Stimulated activated naive CD8-positive, alpha-beta T cell treated with anti-CD3 and anti-CD28 coated beads, Interleukin-15, amount 100 ng/mL, for 72 hours (primary cell): ENCODE measurements around the gene CDC6.
A peak's percentile ranks its signal among the peaks of the same experiment; 100 is the strongest.

Source experiments
- ATAC-seq: fragments of 150-1000 bp; cut with Tn5 transposase; 2 replicates; pipeline ENCODE4 v1.10.0; 2021; ENCODE audit warnings: mild to moderate bottlenecking, moderate library complexity
- DNase-seq, 2 donors: peaks; one replicate each; pipeline ENCODE4 v3.0.0; 2021 to 2022
- H3K27ac Mint-ChIP-seq, 2 donors: one replicate each; pipeline ENCODE4 v1.8.0; 2022; ENCODE audit warnings: mild to moderate bottlenecking in 2 of 2, mixed read lengths in 2 of 2, moderate library complexity in 2 of 2
- H3K27me3 Mint-ChIP-seq: one replicate; pipeline ENCODE4 v1.8.0; 2022; ENCODE audit warnings: mixed read lengths
- H3K4me1 Mint-ChIP-seq: one replicate; pipeline ENCODE4 v1.8.0; 2022; ENCODE audit warnings: mild to moderate bottlenecking, mixed read lengths
- H3K4me3 Mint-ChIP-seq, 2 donors: one replicate each; pipeline ENCODE4 v1.8.0; 2022; ENCODE audit warnings: mild to moderate bottlenecking in 2 of 2, mixed read lengths in 2 of 2, moderate library complexity in 1 of 2
- H3K9me3 Mint-ChIP-seq, 2 donors: one replicate each; pipeline ENCODE4 v1.8.0; 2022; ENCODE audit warnings: mixed read lengths in 2 of 2

CDC6 gene

GRCh38 chr17:40312893-40313667 lies 25.4 kb downstream of the CDC6 start:
- Mint-ChIP-seq H3K4me1 (no peaks in the 10 kb centered on the region), H3K4me3 (no peak overlapping the region), H3K27me3 (no peaks in the 10 kb centered on the region), H3K27ac (peak overlapping the region in 1 of 2 donors; percentile 55), H3K9me3 (no peaks in the 10 kb centered on the region)
- ATAC-seq = no peak
- no peak for DNase-seq

GRCh38 chr17:40313668-40314583 lies 26.2 kb downstream of the CDC6 start:
- H3K27me3 Mint-ChIP-seq = no peaks in the 10 kb centered on the region
- no peak for DNase-seq
- peak overlapping the region in 1 of 2 donors; percentile 88 for H3K27ac Mint-ChIP-seq
- no peak overlapping the region for H3K4me3 Mint-ChIP-seq
- no peak for ATAC-seq
- no peaks in the 10 kb centered on the region for H3K9me3 Mint-ChIP-seq
- no peaks in the 10 kb centered on the region for H3K4me1 Mint-ChIP-seq

- peak; percentile 78 to 92 for DNase-seq
- Mint-ChIP-seq H3K27ac (peak overlapping the region in 1 of 2 donors; percentile 88), H3K4me1 (peaks cover 3% of the 10 kb centered on the region), H3K27me3 (no peaks in the 10 kb centered on the region), H3K4me3 (peak overlapping the region in 1 of 2 donors; percentile 64), H3K9me3 (no peaks in the 10 kb centered on the region)
- peak; percentile 65 for ATAC-seq
Measured at GRCh38 chr17:40314584-40314956, 26.9 kb downstream of the CDC6 start.

- no peak for DNase-seq
- no peak for ATAC-seq
- no peak overlapping the region for H3K4me3 Mint-ChIP-seq
- no peaks in the 10 kb centered on the region for H3K27me3 Mint-ChIP-seq
- no peak overlapping the region for H3K27ac Mint-ChIP-seq
- peaks cover 10% of the 10 kb centered on the region for H3K4me1 Mint-ChIP-seq
- H3K9me3 Mint-ChIP-seq = no peaks in the 10 kb centered on the region
Measured at GRCh38 chr17:40315206-40315605, 27.5 kb downstream of the CDC6 start.

- no peaks in the 10 kb centered on the region for H3K9me3 Mint-ChIP-seq
- H3K4me1 Mint-ChIP-seq = peaks cover 17% of the 10 kb centered on the region
- ATAC-seq = no peak
- no peak for DNase-seq
- peak overlapping the region in 1 of 2 donors; percentile 13 for H3K4me3 Mint-ChIP-seq
- H3K27me3 Mint-ChIP-seq = no peaks in the 10 kb centered on the region
- no peak overlapping the region for H3K27ac Mint-ChIP-seq
Measured at GRCh38 chr17:40315678-40316570, 28.2 kb downstream of the CDC6 start.

- DNase-seq (no peak), ATAC-seq (no peak)
- H3K4me3 Mint-ChIP-seq = peak overlapping the region in 1 of 2 donors; percentile 13
- no peaks in the 10 kb centered on the region for H3K9me3 Mint-ChIP-seq
- H3K27me3 Mint-ChIP-seq = no peaks in the 10 kb centered on the region
- peak overlapping the region in 1 of 2 donors; percentile 20 for H3K27ac Mint-ChIP-seq
- H3K4me1 Mint-ChIP-seq = peaks cover 25% of the 10 kb centered on the region
Measured at GRCh38 chr17:40316571-40317344, 29.1 kb downstream of the CDC6 start.

- H3K27me3 Mint-ChIP-seq = no peaks in the 10 kb centered on the region
- no peak for DNase-seq
- H3K4me3 Mint-ChIP-seq = peak overlapping the region; percentile 88 to 96
- peaks cover 32% of the 10 kb centered on the region for H3K4me1 Mint-ChIP-seq
- no peak overlapping the region for H3K27ac Mint-ChIP-seq
- no peaks in the 10 kb centered on the region for H3K9me3 Mint-ChIP-seq
- no peak for ATAC-seq
Measured at GRCh38 chr17:40317345-40317873, 29.7 kb downstream of the CDC6 start.

- DNase-seq (peak; percentile 85 to 93), ATAC-seq (peak; percentile 76)
- Mint-ChIP-seq H3K27me3 (no peaks in the 10 kb centered on the region), H3K4me3 (peak overlapping the region; percentile 88 to 96), H3K4me1 (peaks cover 39% of the 10 kb centered on the region), H3K27ac (peak overlapping the region; percentile 83 to 95), H3K9me3 (no peaks in the 10 kb centered on the region)
Measured at GRCh38 chr17:40317880-40318829, 30.5 kb downstream of the CDC6 start.

GRCh38 chr17:40318830-40319391 lies 31.2 kb downstream of the CDC6 start:
- Mint-ChIP-seq H3K4me1 (peaks cover 47% of the 10 kb centered on the region), H3K27ac (peak overlapping the region; percentile 83 to 95), H3K27me3 (no peaks in the 10 kb centered on the region), H3K4me3 (peak overlapping the region; percentile 88 to 96), H3K9me3 (no peaks in the 10 kb centered on the region)
- ATAC-seq (no peak), DNase-seq (no peak)

GRCh38 chr17:40319651-40320540 lies 32.2 kb downstream of the CDC6 start:
- Mint-ChIP-seq H3K4me1 (peaks cover 57% of the 10 kb centered on the region), H3K27ac (peak overlapping the region in 1 of 2 donors; percentile 100), H3K9me3 (no peaks in the 10 kb centered on the region), H3K27me3 (no peaks in the 10 kb centered on the region), H3K4me3 (peak overlapping the region; percentile 88 to 96)
- ATAC-seq (no peak), DNase-seq (peak in 1 of 2 donors; percentile 60)

GRCh38 chr17:40320756-40321523 lies 33.3 kb downstream of the CDC6 start:
- no peak for DNase-seq
- no peaks in the 10 kb centered on the region for H3K9me3 Mint-ChIP-seq
- H3K27me3 Mint-ChIP-seq = no peaks in the 10 kb centered on the region
- peak overlapping the region; percentile 95 to 100 for H3K27ac Mint-ChIP-seq
- H3K4me1 Mint-ChIP-seq = peaks cover 67% of the 10 kb centered on the region
- peak overlapping the region; percentile 88 to 96 for H3K4me3 Mint-ChIP-seq
- ATAC-seq = no peak

- Mint-ChIP-seq H3K4me1 (peaks cover 73% of the 10 kb centered on the region), H3K9me3 (no peaks in the 10 kb centered on the region), H3K27ac (peak overlapping the region; percentile 99 to 100), H3K27me3 (no peaks in the 10 kb centered on the region), H3K4me3 (peak overlapping the region; percentile 88 to 96)
- ATAC-seq = no peak
- no peak for DNase-seq
Measured at GRCh38 chr17:40321524-40321929, 33.8 kb downstream of the CDC6 start.
